SK-N-SH (cell line): ENCODE data around the gene S100A10. TPM values are rescaled to one million over a fixed set of nuclear protein-coding genes. Genes with fewer than 3 reads are reported as not detected.

Source experiments
- CTCF ChIA-PET: fragments of 300-600, 350-600 bp; formaldehyde crosslinking; extraction: SDS; loops from one replicate; lab custom pipeline; 2021; lab: Yijun Ruan, JAX
- POLR2A ChIA-PET: fragments of 350-600 bp; sonication (Branson Sonifier 250); formaldehyde crosslinking; extraction: SDS; loops from one replicate; lab custom pipeline; 2020; ENCODE audit warnings: antibody characterized with exemption, inconsistent platforms; lab: Yijun Ruan, JAX
- DNase-seq: peaks from one replicate; pipeline ENCODE4 v3.0.0; 2012
- H2AFZ ChIP-seq: fragments of 200-600 bp; sonication (generic); 2 replicates; pipeline ENCODE4 v1.8.1; 2016; ENCODE audit warnings: antibody characterized with exemption, mild to moderate bottlenecking, low read depth
- H3F3A ChIP-seq: fragments of 200-600 bp; sonication (generic); replicated peaks from 2 replicates; pipeline ENCODE3; 2016; ENCODE audit warnings: antibody characterized with exemption, mild to moderate bottlenecking; ENCODE audit not compliant: insufficient read depth
- H3K27ac ChIP-seq, 2 experiments: fragments of 200-500 bp in 1 of 2; fragments of 200-600 bp in 1 of 2; sonication (Bioruptor generic) in 1 of 2; sonication (generic), shearing (Covaris generic) in 1 of 2; 2 replicates each; pipeline versions ENCODE4 v1.5.1 to v1.6.1; 2014 to 2016; ENCODE audit warnings: low read depth in 2 of 2, inconsistent platforms in 1 of 2, low read length in 1 of 2, mild to moderate bottlenecking in 1 of 2, mixed read lengths in 1 of 2
- H3K27me3 ChIP-seq: fragments of 200-600 bp; sonication (generic), shearing (Covaris generic); 2 replicates; pipeline ENCODE4 v1.6.1; 2016; ENCODE audit warnings: mixed run types; ENCODE audit not compliant: insufficient read depth
- H3K36me3 ChIP-seq, 2 experiments: fragments of 200-500 bp in 1 of 2; fragments of 200-600 bp in 1 of 2; sonication (Bioruptor generic) in 1 of 2; sonication (generic) in 1 of 2; replicated peaks in 1 of 2; 2 replicates each; pipeline versions ENCODE3 to v1.5.1; 2014 to 2016; ENCODE audit warnings: low read length in 1 of 2, mild to moderate bottlenecking in 1 of 2; ENCODE audit not compliant: insufficient read depth in 2 of 2, control insufficient read depth in 1 of 2
- H3K4me1 ChIP-seq, 2 experiments: fragments of 200-500 bp in 1 of 2; fragments of 200-600 bp in 1 of 2; sonication (Bioruptor generic) in 1 of 2; sonication (generic), shearing (Covaris generic) in 1 of 2; 2 replicates each; pipeline versions ENCODE4 v1.5.1 to v1.6.1; 2014 to 2016; ENCODE audit warnings: low read depth in 1 of 2, low read length in 1 of 2, mixed run types in 1 of 2; ENCODE audit not compliant: insufficient read depth in 2 of 2, control insufficient read depth in 1 of 2
- H3K4me2 ChIP-seq: fragments of 200-600 bp; sonication (generic), shearing (Covaris generic); 2 replicates; pipeline ENCODE4 v1.6.1; 2017; ENCODE audit warnings: mixed run types
- H3K4me3 ChIP-seq, 2 experiments: fragments of 200-500 bp in 1 of 2; fragments of 200-600 bp in 1 of 2; sonication (Bioruptor generic) in 1 of 2; sonication (generic), shearing (Covaris generic) in 1 of 2; 2 replicates each; pipeline versions ENCODE4 v1.5.1 to v1.8.1; 2014 to 2016; ENCODE audit warnings: low read depth in 2 of 2, inconsistent platforms in 1 of 2, low read length in 1 of 2, mild to moderate bottlenecking in 1 of 2, mixed read lengths in 1 of 2, moderate library complexity in 1 of 2
- H3K79me2 ChIP-seq: fragments of 200-600 bp; sonication (generic); 2 replicates; pipeline ENCODE4 v1.8.1; 2017; ENCODE audit warnings: mild to moderate bottlenecking; ENCODE audit not compliant: insufficient read depth
- H3K9ac ChIP-seq: fragments of 200-600 bp; sonication (generic); 2 replicates; pipeline ENCODE4 v1.6.1; 2017; ENCODE audit warnings: mixed run types
- H3K9me2 ChIP-seq: fragments of 200-600 bp; sonication (generic); 2 replicates; pipeline ENCODE4 v1.6.1; 2017; ENCODE audit warnings: mixed run types
- H3K9me3 ChIP-seq: fragments of 200-600 bp; sonication (generic); 2 replicates; pipeline ENCODE4 v1.6.1; 2017; ENCODE audit warnings: mixed run types, mild to moderate bottlenecking, moderate library complexity
- H4K20me1 ChIP-seq: fragments of 200-600 bp; sonication (generic); 2 replicates; pipeline ENCODE4 v1.6.1; 2017; ENCODE audit warnings: mild to moderate bottlenecking, mixed run types; ENCODE audit not compliant: insufficient read depth
- CHD2 ChIP-seq: fragments of 150-350 bp; IDR thresholded peaks from 2 replicates; pipeline ENCODE4 v1.6.1; 2018; ENCODE audit warnings: low read length; ENCODE audit not compliant: partially characterized antibody
- EP300 ChIP-seq, 2 experiments: IDR thresholded peaks; 2 replicates each; pipeline versions ENCODE4 v1.4.0 to v1.6.1; 2012; ENCODE audit warnings: borderline replicate concordance in 1 of 2, low read depth in 1 of 2, low read length in 1 of 2
- FOSL2 ChIP-seq: IDR thresholded peaks from 2 replicates; pipeline ENCODE4 v1.4.0; 2012; ENCODE audit warnings: low read depth, mild to moderate bottlenecking, moderate library complexity, borderline replicate concordance
- FOXM1 ChIP-seq: IDR thresholded peaks from 2 replicates; pipeline ENCODE4 v1.4.0; 2012; ENCODE audit warnings: low read depth, mild to moderate bottlenecking
- GABPA ChIP-seq: IDR thresholded peaks from 2 replicates; pipeline ENCODE4 v1.4.0; 2012; ENCODE audit warnings: low read depth, mild to moderate bottlenecking
- JUND ChIP-seq: IDR thresholded peaks from 2 replicates; pipeline ENCODE4 v1.4.0; 2012
- MEF2A ChIP-seq: IDR thresholded peaks from 2 replicates; pipeline ENCODE4 v1.4.0; 2012; ENCODE audit warnings: low read depth, borderline replicate concordance
- MXI1 ChIP-seq: IDR thresholded peaks from 2 replicates; pipeline ENCODE4 v1.6.1; 2012; ENCODE audit warnings: mild to moderate bottlenecking, low read depth, low read length, improper control_type of control experiment
- POLR2AphosphoS5 ChIP-seq: IDR thresholded peaks from 2 replicates; pipeline ENCODE4 v1.6.1; 2012; ENCODE audit warnings: low read depth, low read length
- RCOR1 ChIP-seq: fragments of 150-350 bp; IDR thresholded peaks from 2 replicates; pipeline ENCODE4 v1.6.1; 2017; ENCODE audit warnings: antibody characterized with exemption, low read length
- REST ChIP-seq: IDR thresholded peaks from 2 replicates; pipeline ENCODE4 v1.6.1; 2012; ENCODE audit warnings: mild to moderate bottlenecking, low read depth, low read length, moderate library complexity
- RFX5 ChIP-seq: IDR thresholded peaks from 2 replicates; pipeline ENCODE4 v1.6.1; 2012; ENCODE audit warnings: mild to moderate bottlenecking, improper control_type of control experiment, low read length
- SMC3 ChIP-seq: IDR thresholded peaks from 2 replicates; pipeline ENCODE4 v1.6.1; 2012; ENCODE audit warnings: low read depth, low read length, improper control_type of control experiment
- TCF12 ChIP-seq: IDR thresholded peaks from 2 replicates; pipeline ENCODE4 v1.4.0; 2012
- TEAD4 ChIP-seq: IDR thresholded peaks from 2 replicates; pipeline ENCODE4 v1.4.0; 2012; ENCODE audit warnings: mild to moderate bottlenecking, borderline replicate concordance; ENCODE audit not compliant: insufficient read depth
- USF1 ChIP-seq: IDR thresholded peaks from 2 replicates; pipeline ENCODE4 v1.4.0; 2012; ENCODE audit warnings: low read depth, borderline replicate concordance
- USF2 ChIP-seq: fragments of 150-350 bp; IDR thresholded peaks from 2 replicates; pipeline ENCODE4 v1.6.1; 2017; ENCODE audit warnings: antibody characterized with exemption, low read length, low read depth, borderline replicate concordance
- WGBS: methylation state at CpG from one replicate; pipeline ENCODE4 v1.1.6; 2017; ENCODE audit warnings: low lambda C conversion rate; 5-methylcytosine and 5-hydroxymethylcytosine counted together
- polyA plus RNA-seq, 3 experiments: library from polyadenylated mRNA; depleted of rRNA; stranded (reverse); fragments of >200 nt; gene quantifications; 2 replicates each; pipeline ENCODE4 v1.2.3, GENCODE V29; 2012
- TF ChIP-seq, protein P1 (sequence below): fragments of 150-350 bp; IDR thresholded peaks from 2 replicates; pipeline ENCODE4 v1.6.1; 2016; ENCODE audit warnings: mild to moderate bottlenecking, low read depth, low read length
- TF ChIP-seq, protein P2 (sequence below): IDR thresholded peaks from 2 replicates; pipeline ENCODE4; 2012
- TF ChIP-seq, protein P3 (sequence below): IDR thresholded peaks from 2 replicates; pipeline ENCODE4 v1.4.0; 2012; ENCODE audit warnings: low read depth, borderline replicate concordance

S100A10 gene
- polyA plus RNA-seq, 1 of the 3 experiments (the other 2 are of a cell fraction): 161 TPM

DNA sequence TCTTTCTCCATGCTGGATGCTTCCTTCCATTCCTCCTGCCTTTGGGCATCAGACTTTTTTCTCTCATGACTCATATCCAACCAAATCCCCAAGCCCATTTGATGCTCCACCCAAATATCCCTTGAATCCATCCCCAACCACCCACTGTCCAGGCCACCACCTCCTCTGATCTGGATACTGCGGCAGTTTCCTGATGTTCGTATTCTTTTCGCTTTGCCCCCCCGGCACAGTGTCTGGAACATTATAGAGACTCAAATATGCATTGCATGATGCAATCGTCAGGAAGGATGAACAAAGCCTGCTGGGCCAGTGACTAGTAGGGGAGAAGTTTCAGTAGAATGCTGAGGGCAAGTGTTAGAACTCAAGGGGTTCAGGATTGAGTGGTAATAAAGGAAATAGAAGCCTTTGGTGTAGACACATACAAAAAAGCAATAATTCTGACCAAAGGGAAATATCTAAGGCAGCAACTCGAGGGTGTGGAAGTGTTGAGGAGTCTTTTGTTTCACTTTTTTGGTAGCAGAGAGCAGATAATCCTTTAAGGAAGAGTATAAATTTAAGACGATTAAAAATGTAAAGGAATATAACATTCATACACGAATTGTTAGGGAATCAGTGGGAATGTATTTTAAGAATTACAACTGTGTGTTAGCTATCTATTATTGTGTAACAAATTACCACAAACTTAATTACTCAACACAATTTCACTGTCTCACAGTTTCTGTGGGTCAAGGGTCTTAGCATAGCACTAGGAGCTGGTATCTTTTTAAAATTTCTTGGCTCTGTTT lies 35.7 kb upstream of the S100A10 start:
- POLR2A ChIA-PET: no interaction called here
- TF ChIP-seq FOXM1: no peak
- no peak for TF ChIP-seq REST
- no peak for TF ChIP-seq SMC3
- TF ChIP-seq, protein P1, sequence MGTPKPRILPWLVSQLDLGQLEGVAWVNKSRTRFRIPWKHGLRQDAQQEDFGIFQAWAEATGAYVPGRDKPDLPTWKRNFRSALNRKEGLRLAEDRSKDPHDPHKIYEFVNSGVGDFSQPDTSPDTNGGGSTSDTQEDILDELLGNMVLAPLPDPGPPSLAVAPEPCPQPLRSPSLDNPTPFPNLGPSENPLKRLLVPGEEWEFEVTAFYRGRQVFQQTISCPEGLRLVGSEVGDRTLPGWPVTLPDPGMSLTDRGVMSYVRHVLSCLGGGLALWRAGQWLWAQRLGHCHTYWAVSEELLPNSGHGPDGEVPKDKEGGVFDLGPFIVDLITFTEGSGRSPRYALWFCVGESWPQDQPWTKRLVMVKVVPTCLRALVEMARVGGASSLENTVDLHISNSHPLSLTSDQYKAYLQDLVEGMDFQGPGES: no peak
- TF ChIP-seq GABPA: no peak
- TF ChIP-seq TCF12: no peak
- TF ChIP-seq POLR2AphosphoS5: no peak
- TF ChIP-seq RFX5: no peak
- TF ChIP-seq, protein P2, sequence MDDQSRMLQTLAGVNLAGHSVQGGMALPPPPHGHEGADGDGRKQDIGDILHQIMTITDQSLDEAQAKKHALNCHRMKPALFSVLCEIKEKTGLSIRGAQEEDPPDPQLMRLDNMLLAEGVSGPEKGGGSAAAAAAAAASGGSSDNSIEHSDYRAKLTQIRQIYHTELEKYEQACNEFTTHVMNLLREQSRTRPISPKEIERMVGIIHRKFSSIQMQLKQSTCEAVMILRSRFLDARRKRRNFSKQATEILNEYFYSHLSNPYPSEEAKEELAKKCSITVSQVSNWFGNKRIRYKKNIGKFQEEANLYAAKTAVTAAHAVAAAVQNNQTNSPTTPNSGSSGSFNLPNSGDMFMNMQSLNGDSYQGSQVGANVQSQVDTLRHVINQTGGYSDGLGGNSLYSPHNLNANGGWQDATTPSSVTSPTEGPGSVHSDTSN: no peak
- no peak for TF ChIP-seq USF2
- TF ChIP-seq TEAD4: no peak
- TF ChIP-seq JUND: no peak
- TF ChIP-seq MEF2A: no peak
- TF ChIP-seq FOSL2: no peak
- no peak for TF ChIP-seq EP300 (IDR thresholded peaks at IDR 0.05; ENCODE audit: borderline replicate concordance in 1 of 2, low read depth in 1 of 2, low read length in 1 of 2)
- TF ChIP-seq CHD2: no peak
- TF ChIP-seq MXI1: no peak
- TF ChIP-seq RCOR1: no peak
- TF ChIP-seq USF1: no peak
- TF ChIP-seq, protein P3, sequence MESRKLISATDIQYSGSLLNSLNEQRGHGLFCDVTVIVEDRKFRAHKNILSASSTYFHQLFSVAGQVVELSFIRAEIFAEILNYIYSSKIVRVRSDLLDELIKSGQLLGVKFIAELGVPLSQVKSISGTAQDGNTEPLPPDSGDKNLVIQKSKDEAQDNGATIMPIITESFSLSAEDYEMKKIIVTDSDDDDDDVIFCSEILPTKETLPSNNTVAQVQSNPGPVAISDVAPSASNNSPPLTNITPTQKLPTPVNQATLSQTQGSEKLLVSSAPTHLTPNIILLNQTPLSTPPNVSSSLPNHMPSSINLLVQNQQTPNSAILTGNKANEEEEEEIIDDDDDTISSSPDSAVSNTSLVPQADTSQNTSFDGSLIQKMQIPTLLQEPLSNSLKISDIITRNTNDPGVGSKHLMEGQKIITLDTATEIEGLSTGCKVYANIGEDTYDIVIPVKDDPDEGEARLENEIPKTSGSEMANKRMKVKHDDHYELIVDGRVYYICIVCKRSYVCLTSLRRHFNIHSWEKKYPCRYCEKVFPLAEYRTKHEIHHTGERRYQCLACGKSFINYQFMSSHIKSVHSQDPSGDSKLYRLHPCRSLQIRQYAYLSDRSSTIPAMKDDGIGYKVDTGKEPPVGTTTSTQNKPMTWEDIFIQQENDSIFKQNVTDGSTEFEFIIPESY: no peak; the same call in 1 of the 2 replicates
- Histone ChIP-seq H3K36me3 (peaks cover 30 to 36% of the 10 kb centered on the region in 2 experiments), H3K9ac (no peak overlapping the region), H3K9me3 (no peaks in the 10 kb centered on the region), H3K9me2 (no peaks in the 10 kb centered on the region), H3K27me3 (peaks cover 7% of the 10 kb centered on the region; the same call in 1 of the 2 replicates), H3K27ac (peak overlapping the region in 1 of 2 experiments; percentile 40; a peak in 2 of 4 replicates), H3K79me2 (peaks cover 20% of the 10 kb centered on the region), H3K4me3 (no peak overlapping the region), H3K4me2 (no peak overlapping the region), H2AFZ (peak overlapping the region; percentile 29; the same call in 1 of the 2 replicates), H4K20me1 (peaks cover 16% of the 10 kb centered on the region), H3F3A (peaks cover 50% of the 10 kb centered on the region), H3K4me1 (peaks cover 7 to 21% of the 10 kb centered on the region in 2 experiments; a peak in 2 of 4 replicates)
- 36% methylated on average over 8 of the region's 8 CpGs for WGBS
- CTCF ChIA-PET: interaction anchor here (1.7 kb wide), 1 partner anchor 27 kb away, joined by 6 read pairs; no protein-coding TSS in a partner anchor
- no peak for DNase-seq
